IPS DF 4.7 (cell line): Measurements from ENCODE around the gene TRERF1.

Experiments used
- DNase-seq: peaks from one replicate; pipeline ENCODE4 v3.0.0-alpha.2; 2013; ENCODE audit warnings: low spot score; ENCODE audit errors: extremely low read depth

The TRERF1 gene

GRCh38 chr6:42257063-42257462, 194.7 kb downstream of the TRERF1 start:
- DNase-seq: no peak

DNA sequence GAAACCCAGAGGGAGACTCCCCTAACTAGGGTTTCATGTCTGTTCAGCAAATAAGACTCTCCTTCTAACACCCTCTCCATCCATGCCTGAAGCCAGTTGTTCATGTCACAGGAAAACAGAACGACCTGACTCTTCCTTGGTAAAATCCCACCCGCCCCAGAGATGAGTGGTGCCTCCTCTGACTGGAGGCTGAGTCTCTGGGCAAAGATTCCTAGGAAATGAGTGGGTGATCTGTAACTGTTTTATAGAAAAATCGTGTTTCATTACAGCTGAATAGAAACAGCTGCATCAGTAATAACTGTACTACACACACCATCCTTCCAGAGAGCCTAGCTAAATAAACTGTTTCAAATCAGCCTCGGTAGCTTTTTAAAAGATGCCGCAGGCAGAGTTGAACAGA, 196.7 kb downstream of the TRERF1 start:
- no peak for DNase-seq

DNA sequence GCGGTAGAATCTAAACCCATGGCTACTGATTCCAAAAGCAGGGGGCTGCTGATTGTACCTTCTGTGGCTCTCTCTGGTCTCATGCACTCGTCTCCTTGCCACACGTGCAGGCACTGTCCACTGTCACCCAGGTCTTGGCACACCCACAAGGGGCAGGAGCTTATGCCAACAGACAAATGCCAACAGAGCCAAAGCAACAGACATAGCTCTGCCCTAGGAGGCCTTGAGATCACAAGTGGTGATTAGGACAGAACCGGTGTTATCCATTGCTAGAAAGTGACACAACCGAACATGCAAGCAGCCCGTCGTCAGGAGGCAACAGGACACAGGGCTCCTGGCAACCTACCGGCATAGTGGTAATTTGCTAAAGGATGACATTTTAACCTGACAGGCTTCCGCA, 197.2 kb downstream of the TRERF1 start:
- no peak for DNase-seq

GRCh38 chr6:42251911-42252637, 199.7 kb downstream of the TRERF1 start:
- DNase-seq: no peak

- no peak for DNase-seq
Measured at GRCh38 chr6:42251500-42251899, 200.2 kb downstream of the TRERF1 start.

GRCh38 chr6:42250274-42250931, 201.3 kb downstream of the TRERF1 start:
- DNase-seq: no peak

DNA sequence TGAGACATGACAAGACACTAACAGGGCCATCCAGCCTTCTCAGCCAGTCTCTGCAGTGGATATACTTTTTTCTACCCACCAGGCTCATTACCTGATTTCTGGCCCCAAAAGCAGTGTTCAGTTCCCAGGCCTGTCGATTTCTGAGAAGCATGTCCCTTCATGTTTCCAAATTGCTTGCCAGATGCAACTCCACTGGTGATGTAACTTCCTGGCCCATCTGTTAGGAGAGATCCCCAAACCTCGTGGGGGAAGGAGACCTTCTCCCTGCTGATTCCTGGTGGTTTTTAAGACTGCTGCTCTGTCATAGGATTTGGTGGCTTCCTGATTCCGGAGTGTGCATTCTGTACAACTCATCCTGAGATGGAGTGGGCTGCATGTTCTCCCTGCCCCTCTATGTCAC, 202.4 kb downstream of the TRERF1 start:
- no peak for DNase-seq

GRCh38 chr6:42243046-42243445, 208.7 kb downstream of the TRERF1 start:
- no peak for DNase-seq

DNA sequence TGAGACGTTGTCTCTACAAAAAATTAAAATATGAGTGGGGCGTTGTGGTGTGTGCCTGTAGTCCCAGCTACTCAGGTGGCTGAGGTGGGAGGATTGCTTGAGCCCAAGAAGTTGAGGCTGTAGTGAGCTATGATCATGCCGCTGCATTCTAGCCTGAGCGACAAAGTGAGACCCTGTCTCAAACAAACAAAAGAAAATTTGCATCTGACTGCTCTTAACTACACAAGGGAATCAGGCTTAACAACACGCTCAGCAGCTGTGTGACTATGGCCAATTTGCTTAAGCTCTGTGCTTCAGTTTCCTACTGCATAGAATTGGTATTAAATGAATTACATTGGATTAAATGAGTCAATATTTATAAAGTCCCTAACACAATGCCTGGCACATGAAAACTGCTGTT, 209.8 kb downstream of the TRERF1 start:
- DNase-seq: no peak

DNA sequence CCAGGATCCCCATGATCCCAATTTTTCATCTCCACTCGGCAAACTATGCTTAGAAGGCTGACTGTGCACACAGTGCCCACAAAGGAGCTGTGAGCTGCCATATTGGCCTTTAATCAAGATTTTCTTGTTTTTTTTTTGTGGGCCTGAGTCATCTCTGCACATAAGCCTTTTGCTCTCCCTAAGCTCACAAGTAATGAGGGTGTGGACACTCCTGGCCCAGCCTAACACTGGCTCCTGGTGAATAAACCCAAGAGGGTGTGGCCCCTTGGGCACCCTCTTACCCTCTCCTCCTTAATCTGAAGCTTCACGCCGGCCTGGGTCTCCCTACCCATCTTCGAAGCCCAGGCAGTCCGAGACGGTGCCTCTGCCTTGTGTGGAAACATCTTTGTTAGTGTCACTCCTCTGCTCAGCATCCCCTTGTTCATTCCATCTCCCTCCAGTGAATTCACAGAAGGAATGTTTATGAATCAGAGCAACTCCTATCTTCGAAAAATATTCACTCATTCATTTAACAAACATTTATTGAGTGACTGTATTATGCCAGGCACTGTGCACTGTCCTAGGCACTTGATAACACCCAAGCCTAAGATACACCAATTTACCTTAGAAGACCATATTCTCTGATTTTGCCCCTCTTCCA, 211.9 kb downstream of the TRERF1 start:
- no peak for DNase-seq

GRCh38 chr6:42239333-42239732, 212.4 kb downstream of the TRERF1 start:
- no peak for DNase-seq

DNA sequence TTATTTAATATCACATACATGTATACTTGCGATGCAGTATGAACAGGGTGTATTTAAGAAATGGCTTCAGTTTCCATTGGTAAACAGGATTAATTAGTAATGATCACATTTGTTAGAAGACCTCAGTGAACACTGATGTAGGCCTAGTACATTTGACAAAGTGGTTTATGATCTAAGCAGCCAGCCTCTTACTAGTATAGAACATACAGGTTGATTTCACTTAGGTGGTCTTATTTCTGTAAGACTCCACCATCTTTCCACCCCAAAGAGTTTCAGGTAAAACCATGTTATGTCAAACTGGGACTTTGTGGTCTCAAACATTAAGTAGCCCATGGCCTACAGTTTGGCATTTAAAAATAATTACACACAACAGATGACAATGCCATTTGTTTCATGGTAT, 213.9 kb downstream of the TRERF1 start:
- DNase-seq: no peak

DNA sequence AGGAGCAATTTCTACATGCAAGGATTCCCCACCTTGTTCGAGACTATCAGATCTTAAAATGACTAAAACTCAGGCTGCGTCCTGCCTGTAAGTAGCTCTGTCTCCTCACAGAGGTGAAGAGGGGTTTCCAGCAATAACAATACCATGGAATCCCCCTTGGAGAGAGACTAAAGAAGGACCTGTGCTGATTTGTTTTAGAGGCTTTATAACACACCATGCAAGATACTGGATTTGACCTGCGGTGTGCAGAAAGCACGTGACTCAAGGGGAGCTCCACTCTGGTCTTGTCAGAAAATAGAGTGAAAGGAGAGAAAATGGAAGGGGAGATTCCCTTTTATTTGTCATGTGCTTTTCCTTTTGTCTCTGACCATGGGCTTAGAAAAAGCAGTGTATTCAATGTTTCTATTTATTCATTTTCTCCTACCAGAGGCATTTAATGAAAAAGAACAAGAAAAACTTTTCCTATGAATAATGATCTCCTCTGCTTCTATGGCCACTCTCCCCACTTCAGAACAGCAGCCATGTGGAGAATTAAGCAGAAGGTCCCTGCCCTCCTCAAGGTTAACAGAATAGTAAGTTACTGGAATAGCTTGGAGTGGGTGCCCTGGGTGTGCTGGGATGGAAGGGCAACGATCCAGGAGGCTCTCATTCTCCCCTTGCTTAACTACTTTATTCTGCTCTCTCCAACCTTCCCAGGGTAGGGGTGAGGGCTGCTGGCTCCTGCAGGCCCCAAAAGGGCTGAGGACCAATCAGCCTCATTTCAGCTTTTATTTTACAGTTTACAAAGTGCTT, 214.8 kb downstream of the TRERF1 start:
- no peak for DNase-seq

- DNase-seq: no peak
Measured at GRCh38 chr6:42236030-42236429, 215.7 kb downstream of the TRERF1 start.

- DNase-seq: no peak
Measured at GRCh38 chr6:42232035-42232434, 219.7 kb downstream of the TRERF1 start.

- DNase-seq: peak; percentile 14
Measured at GRCh38 chr6:42230345-42231321, 221.1 kb downstream of the TRERF1 start.

- no peak for DNase-seq
Measured at GRCh38 chr6:42229506-42230119, 222.1 kb downstream of the TRERF1 start.

DNA sequence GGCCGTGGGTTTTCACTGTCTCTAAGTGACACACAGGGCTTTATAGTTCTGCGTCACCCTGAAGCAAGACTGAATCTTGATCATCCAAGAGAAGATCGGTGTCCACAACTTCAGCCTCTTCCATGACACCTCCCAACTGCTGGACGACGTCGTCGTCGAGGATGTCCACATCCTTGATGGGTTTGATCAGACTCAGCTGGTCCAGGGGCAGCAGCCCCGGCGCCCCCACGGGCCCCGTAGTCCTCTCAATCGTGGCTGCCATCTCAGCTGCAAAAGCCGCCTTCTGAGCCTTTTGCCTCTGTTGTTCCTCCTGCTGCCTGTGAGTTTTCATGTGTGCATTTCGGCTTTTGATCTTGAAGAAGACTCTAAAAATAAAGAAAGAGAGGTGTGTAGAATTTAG, 223.4 kb downstream of the TRERF1 start:
- DNase-seq: no peak

- no peak for DNase-seq
Measured at GRCh38 chr6:42227173-42227850, 224.4 kb downstream of the TRERF1 start.
